Naive B cell (primary cell): ENCODE results near the gene SLC1A2. TPM values are rescaled to one million over a fixed set of nuclear protein-coding genes. Genes with fewer than 3 reads are reported as not detected.

ENCODE experiments used
- ATAC-seq, 2 donors: fragments of 150-1000 bp; cut with Tn5 transposase; 2 replicates each; pipeline ENCODE4 v1.10.0; 2021; ENCODE audit warnings: low read depth in 2 of 2, mild to moderate bottlenecking in 2 of 2, moderate library complexity in 2 of 2
- DNase-seq: peaks from one replicate; pipeline ENCODE4 v3.0.0; 2022
- H3K27ac Mint-ChIP-seq, 6 donors: one replicate each; pipeline ENCODE4 v1.8.0; 2020 to 2022; ENCODE audit warnings: mild to moderate bottlenecking in 6 of 6, mixed read lengths in 6 of 6, moderate library complexity in 5 of 6, inconsistent platforms in 2 of 6
- H3K27me3 Mint-ChIP-seq, 3 donors: one replicate each; pipeline ENCODE4 v1.8.0; 2021 to 2022; ENCODE audit warnings: mixed read lengths in 3 of 3, mild to moderate bottlenecking in 1 of 3
- H3K36me3 Mint-ChIP-seq, 2 donors: one replicate each; pipeline ENCODE4 v1.8.0; 2020 to 2022; ENCODE audit warnings: mixed read lengths in 2 of 2, inconsistent platforms in 1 of 2, mild to moderate bottlenecking in 1 of 2
- H3K4me1 Mint-ChIP-seq, 3 donors: one replicate each; pipeline ENCODE4 v1.8.0; 2020 to 2022; ENCODE audit warnings: mixed read lengths in 3 of 3, inconsistent platforms in 1 of 3, mild to moderate bottlenecking in 1 of 3, moderate library complexity in 1 of 3
- H3K4me3 Mint-ChIP-seq, 8 donors: one replicate each; pipeline ENCODE4 v1.8.0; 2020 to 2022; ENCODE audit warnings: mild to moderate bottlenecking in 8 of 8, mixed read lengths in 8 of 8, moderate library complexity in 8 of 8, inconsistent platforms in 2 of 8
- H3K9me3 Mint-ChIP-seq, 7 donors: one replicate each; pipeline ENCODE4 v1.8.0; 2020 to 2022; ENCODE audit warnings: mixed read lengths in 7 of 7, mild to moderate bottlenecking in 5 of 7, inconsistent platforms in 2 of 7, moderate library complexity in 1 of 7
- polyA plus RNA-seq, 6 donors: library from polyadenylated mRNA; unstranded; fragments of 300-500 nt; fragmentation: Illumina TruSeq; gene quantifications; one replicate each; pipeline ENCODE4 v1.2.3, GENCODE V29; 2021; ENCODE audit warnings: low read depth in 6 of 6

SLC1A2 gene
- polyA plus RNA-seq, 6 donors from 2014 or later = 0.07 to 0.09 TPM; not detected in 4

- ATAC-seq (no peak), DNase-seq (no peak)
- H3K4me1 Mint-ChIP-seq = peaks cover 7 to 22% (median 19%) of the 10 kb centered on the region in 3 donors
- H3K4me3 Mint-ChIP-seq = no peak overlapping the region
- H3K36me3 Mint-ChIP-seq = no peaks in the 10 kb centered on the region
- H3K27me3 Mint-ChIP-seq = no peaks in the 10 kb centered on the region
- H3K9me3 Mint-ChIP-seq = no peaks in the 10 kb centered on the region
- H3K27ac Mint-ChIP-seq = peak overlapping the region in 1 of 6 donors; percentile 56
Measured at GRCh38 chr11:35304900-35305460, 114.4 kb downstream of the SLC1A2 start.

DNA sequence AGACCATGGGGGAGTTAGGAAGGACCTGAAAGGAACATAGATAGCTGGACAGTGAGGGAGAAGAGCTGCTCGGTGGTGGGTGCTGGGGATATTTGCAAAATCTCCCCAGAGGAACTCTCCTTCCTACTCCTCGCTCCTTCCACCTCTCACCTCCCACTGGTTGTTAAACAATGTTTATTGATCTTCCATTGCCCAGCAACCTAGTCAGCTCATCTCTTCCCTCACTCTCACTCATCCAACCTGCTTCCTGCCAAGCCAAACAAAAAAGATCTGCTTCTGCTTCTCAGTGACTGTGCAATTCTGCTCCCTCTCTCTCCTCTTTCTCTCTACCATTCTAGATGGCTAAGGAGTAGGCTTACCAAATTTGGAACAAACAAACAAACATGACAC, 115.0 kb downstream of the SLC1A2 start:
- ATAC-seq (no peak), DNase-seq (no peak)
- H3K36me3 Mint-ChIP-seq = no peaks in the 10 kb centered on the region
- H3K27me3 Mint-ChIP-seq = no peaks in the 10 kb centered on the region
- no peaks in the 10 kb centered on the region for H3K9me3 Mint-ChIP-seq
- no peak overlapping the region for H3K27ac Mint-ChIP-seq
- peaks cover 7 to 16% (median 13%) of the 10 kb centered on the region in 3 donors for H3K4me1 Mint-ChIP-seq
- no peak overlapping the region for H3K4me3 Mint-ChIP-seq

DNA sequence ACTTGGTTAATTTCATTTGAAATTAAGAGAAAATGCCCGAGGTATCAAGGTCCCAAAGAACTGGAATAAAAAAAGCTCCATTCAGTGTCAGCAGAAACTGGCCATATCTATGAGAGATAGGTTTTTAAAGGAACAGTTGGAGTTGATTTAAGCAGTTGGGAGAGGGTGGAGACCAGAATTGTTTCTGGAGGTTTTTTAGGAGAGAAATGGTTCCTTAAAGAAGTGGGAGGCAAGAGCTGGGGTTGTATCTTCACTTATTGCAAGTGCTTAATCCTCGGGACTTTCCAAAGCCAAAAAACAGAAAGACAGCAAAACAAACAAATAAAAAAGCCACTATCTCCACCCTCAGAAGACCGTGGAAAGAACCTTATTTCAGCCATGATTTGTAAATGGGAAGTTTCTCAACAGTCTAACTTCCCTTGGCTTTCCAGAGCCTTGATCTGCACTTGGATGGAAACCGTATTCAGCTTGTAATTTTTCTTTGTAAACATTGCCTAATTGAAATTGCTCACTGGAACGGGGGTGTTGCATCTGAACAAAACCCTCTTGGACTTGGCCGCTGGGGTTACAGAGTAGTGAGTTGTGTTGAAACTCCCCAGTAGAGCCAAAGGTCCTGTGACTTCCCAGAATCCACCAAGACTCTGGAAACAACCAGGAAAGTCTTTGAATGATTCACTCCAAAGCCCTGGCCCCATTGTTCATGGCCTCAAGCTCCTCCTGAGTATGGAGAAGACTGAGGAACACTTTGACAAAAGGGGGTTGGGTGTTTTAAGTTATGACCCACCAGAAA, 115.6 kb downstream of the SLC1A2 start:
- Mint-ChIP-seq H3K36me3 (no peaks in the 10 kb centered on the region), H3K27me3 (no peaks in the 10 kb centered on the region), H3K9me3 (no peaks in the 10 kb centered on the region), H3K4me1 (peaks cover 5 to 16% (median 10%) of the 10 kb centered on the region in 3 donors), H3K27ac (no peak overlapping the region), H3K4me3 (no peak overlapping the region)
- ATAC-seq (no peak), DNase-seq (no peak)

DNA sequence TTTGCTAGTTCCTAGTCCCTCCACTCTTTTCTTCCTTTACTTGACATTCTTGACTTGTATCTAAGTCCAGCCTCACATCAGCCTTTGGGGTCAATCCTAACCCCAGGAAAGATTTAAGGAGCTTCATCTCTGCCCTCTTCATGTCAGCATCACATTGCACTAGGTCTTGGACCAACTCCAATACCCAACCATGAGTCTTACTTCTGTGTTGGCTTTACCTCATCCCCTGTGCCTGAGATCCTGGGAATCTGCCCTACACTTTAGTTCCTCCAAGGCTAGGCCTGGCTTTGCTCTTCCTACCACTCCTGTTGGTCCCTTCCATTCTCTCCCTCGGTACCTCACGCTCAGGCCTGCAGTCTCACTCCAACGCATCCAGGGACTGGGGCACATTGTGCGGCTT, 117.0 kb downstream of the SLC1A2 start:
- H3K27me3 Mint-ChIP-seq = peaks cover 0 to 2% (median 2%) of the 10 kb centered on the region in 3 donors
- H3K36me3 Mint-ChIP-seq = no peaks in the 10 kb centered on the region
- peak overlapping the region in 1 of 6 donors; percentile 2 for H3K27ac Mint-ChIP-seq
- DNase-seq (no peak), ATAC-seq (no peak)
- H3K4me3 Mint-ChIP-seq = no peak overlapping the region
- H3K4me1 Mint-ChIP-seq = peaks cover 5 to 11% (median 8%) of the 10 kb centered on the region in 3 donors
- H3K9me3 Mint-ChIP-seq = no peaks in the 10 kb centered on the region

DNA sequence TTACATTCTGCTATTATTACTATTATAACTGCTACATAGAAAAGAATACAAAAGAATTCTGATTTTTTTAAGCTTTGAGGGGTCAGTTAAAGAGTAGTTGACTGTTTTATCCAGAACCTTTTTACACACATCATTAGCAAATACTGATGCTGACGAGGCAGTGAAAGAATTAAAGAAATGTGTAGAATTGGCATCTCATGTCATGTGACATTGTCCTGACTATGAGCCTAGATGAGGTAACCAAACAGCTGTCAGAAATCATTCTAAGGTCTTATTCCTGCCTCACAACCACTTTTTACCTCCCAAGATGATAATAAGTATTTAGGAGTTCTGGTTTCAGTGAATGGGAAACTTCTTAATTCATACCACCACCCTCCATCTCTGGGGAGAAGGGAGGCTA, 121.0 kb downstream of the SLC1A2 start:
- ATAC-seq (no peak), DNase-seq (no peak)
- Mint-ChIP-seq H3K4me1 (no peaks in the 10 kb centered on the region), H3K9me3 (no peaks in the 10 kb centered on the region), H3K27me3 (peaks cover 6 to 13% (median 6%) of the 10 kb centered on the region in 3 donors), H3K36me3 (peaks cover 0 to 10% of the 10 kb centered on the region in 2 donors), H3K4me3 (no peak overlapping the region), H3K27ac (no peak overlapping the region)

DNA sequence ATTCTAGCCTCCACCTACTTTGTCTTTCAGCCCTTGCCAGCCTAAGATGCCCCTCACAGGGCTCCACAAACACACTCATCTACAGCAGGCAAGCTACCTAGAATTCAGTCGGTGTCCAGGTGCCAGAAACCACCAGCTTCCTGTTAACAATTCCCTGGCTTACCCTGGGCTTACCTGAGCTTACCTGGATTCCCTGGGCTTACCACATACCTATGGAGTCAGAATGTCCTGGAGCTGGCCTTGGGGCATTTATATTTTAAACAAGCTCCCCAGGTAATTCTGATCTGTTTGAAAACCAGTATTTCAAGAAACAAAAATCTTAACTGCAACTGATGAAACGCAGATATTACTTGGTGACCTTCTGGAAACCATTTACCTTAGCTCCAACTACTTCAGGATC, 123.6 kb downstream of the SLC1A2 start:
- ATAC-seq = no peak
- no peak for DNase-seq
- no peaks in the 10 kb centered on the region for H3K4me1 Mint-ChIP-seq
- no peak overlapping the region for H3K4me3 Mint-ChIP-seq
- H3K27ac Mint-ChIP-seq = no peak overlapping the region
- H3K9me3 Mint-ChIP-seq = no peaks in the 10 kb centered on the region
- peaks cover 0 to 10% of the 10 kb centered on the region in 2 donors for H3K36me3 Mint-ChIP-seq
- H3K27me3 Mint-ChIP-seq = peaks cover 6 to 13% (median 6%) of the 10 kb centered on the region in 3 donors

DNA sequence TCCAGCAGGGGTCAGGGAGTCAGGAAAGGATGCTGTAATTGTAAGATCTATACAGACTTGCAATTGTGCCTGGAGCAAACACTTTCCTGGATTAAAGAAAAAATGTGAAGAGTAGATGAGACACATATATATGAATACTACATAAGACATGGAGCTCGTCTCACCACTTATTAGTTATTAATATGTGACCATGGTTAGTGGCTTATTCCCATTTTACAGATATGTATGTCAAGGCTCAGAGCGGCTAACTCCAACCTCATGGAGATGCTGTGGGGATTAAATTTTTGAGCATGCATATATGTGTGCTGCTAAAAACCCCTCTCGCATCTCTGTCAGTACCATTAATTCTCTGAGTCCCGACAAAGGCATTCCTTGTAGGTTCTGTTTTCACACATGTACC, 125.7 kb downstream of the SLC1A2 start:
- ATAC-seq (no peak), DNase-seq (no peak)
- H3K4me3 Mint-ChIP-seq = no peak overlapping the region
- no peaks in the 10 kb centered on the region for H3K9me3 Mint-ChIP-seq
- no peak overlapping the region for H3K27ac Mint-ChIP-seq
- H3K27me3 Mint-ChIP-seq = peaks cover 6 to 13% (median 6%) of the 10 kb centered on the region in 3 donors
- peaks cover 0 to 10% of the 10 kb centered on the region in 2 donors for H3K36me3 Mint-ChIP-seq
- no peaks in the 10 kb centered on the region for H3K4me1 Mint-ChIP-seq

DNA sequence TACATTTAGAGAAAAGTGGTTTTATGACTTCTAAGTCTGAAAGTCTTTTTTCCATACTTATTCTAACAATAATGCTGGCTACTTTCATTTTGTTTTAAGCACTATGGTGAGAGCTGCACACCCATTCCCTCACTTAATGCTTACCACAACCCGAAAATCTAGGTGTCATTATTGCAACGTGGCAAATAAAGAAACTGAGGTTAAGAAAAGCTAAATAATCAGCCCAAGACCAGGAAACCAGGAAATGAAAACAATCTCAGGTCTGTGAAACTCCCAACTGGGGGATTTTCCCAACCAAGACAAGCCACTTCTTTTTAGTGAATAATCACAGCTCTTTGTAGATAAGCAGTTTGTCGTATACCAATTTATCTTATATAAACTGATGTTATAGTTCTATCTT, 126.3 kb downstream of the SLC1A2 start:
- Mint-ChIP-seq H3K36me3 (peaks cover 0 to 10% of the 10 kb centered on the region in 2 donors), H3K27ac (no peak overlapping the region), H3K27me3 (peaks cover 6 to 13% (median 6%) of the 10 kb centered on the region in 3 donors), H3K4me1 (no peaks in the 10 kb centered on the region), H3K4me3 (no peak overlapping the region), H3K9me3 (no peaks in the 10 kb centered on the region)
- DNase-seq (no peak), ATAC-seq (no peak)

- Mint-ChIP-seq H3K36me3 (peaks cover 0 to 9% of the 10 kb centered on the region in 2 donors), H3K4me1 (no peaks in the 10 kb centered on the region), H3K9me3 (no peaks in the 10 kb centered on the region), H3K4me3 (no peak overlapping the region), H3K27me3 (peaks cover 3 to 10% (median 6%) of the 10 kb centered on the region in 3 donors), H3K27ac (peak overlapping the region in 1 of 6 donors; percentile 29)
- ATAC-seq = no peak
- DNase-seq = no peak
Measured at GRCh38 chr11:35292279-35292678, 127.1 kb downstream of the SLC1A2 start.

DNA sequence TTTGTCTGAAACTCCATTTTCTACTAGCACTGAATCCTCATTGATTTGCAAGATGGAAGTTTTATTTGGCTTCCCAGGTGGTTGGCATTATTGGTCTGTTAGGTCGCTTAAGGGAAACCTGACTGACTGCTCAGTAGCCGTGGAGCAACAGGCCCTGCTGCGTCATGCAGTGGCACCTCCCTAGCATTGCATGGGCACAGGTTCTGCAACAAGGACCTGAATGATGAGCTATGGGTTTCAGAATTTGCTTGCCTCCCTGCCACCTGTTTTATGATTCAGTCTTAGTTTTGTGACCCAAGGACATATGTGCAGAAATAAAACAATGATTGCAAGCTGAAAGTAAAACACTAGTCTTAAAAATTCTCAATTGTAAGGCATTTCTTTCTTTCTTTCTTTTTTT, 128.5 kb downstream of the SLC1A2 start:
- H3K36me3 Mint-ChIP-seq = no peaks in the 10 kb centered on the region
- DNase-seq = no peak
- no peak overlapping the region for H3K4me3 Mint-ChIP-seq
- H3K4me1 Mint-ChIP-seq = no peaks in the 10 kb centered on the region
- no peak for ATAC-seq
- no peak overlapping the region for H3K27ac Mint-ChIP-seq
- H3K27me3 Mint-ChIP-seq = no peaks in the 10 kb centered on the region
- H3K9me3 Mint-ChIP-seq = no peaks in the 10 kb centered on the region

- ATAC-seq = no peak
- Mint-ChIP-seq H3K27ac (peak overlapping the region in 1 of 6 donors; percentile 6), H3K4me3 (no peak overlapping the region), H3K9me3 (no peaks in the 10 kb centered on the region), H3K27me3 (no peaks in the 10 kb centered on the region), H3K36me3 (no peaks in the 10 kb centered on the region), H3K4me1 (no peaks in the 10 kb centered on the region)
- no peak for DNase-seq
Measured at GRCh38 chr11:35289821-35290220, 129.5 kb downstream of the SLC1A2 start.

DNA sequence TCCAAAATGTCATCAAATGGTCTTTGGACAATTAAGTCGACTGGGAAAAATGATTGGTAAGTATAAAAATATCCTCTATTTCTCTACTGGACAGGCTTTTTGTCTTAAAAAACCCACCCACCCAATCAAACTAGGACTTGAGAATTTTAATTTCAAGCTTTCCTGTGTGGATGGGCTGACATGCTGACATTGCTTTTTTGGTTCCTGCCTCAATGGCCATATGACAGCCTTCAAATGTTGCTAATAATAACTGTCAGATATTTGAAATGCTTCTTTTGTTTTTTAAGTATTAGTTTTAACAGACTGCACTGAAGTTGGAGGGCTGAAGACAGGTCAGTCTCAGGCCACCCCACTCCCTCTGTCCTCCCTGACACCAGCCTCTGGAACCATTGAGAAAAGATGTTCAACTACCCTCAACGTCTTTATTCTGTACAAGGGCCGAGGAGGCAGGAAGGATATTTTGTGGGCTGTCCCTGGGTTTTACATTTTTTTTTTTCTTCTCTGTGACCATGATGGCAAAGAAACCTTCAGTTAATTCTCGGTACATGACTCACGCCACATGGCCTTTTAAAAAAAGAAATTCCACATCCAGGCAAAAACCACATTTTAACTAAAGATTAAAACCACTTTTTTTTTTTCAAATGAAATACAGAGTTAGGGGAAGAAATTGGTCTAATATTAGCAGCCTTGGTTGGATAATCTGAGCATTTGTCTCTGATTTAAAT, 130.4 kb downstream of the SLC1A2 start:
- H3K9me3 Mint-ChIP-seq = no peaks in the 10 kb centered on the region
- no peak overlapping the region for H3K27ac Mint-ChIP-seq
- no peaks in the 10 kb centered on the region for H3K4me1 Mint-ChIP-seq
- DNase-seq (no peak), ATAC-seq (no peak)
- H3K4me3 Mint-ChIP-seq = no peak overlapping the region
- no peaks in the 10 kb centered on the region for H3K36me3 Mint-ChIP-seq
- H3K27me3 Mint-ChIP-seq = peaks cover 0 to 3% (median 0%) of the 10 kb centered on the region in 3 donors

DNA sequence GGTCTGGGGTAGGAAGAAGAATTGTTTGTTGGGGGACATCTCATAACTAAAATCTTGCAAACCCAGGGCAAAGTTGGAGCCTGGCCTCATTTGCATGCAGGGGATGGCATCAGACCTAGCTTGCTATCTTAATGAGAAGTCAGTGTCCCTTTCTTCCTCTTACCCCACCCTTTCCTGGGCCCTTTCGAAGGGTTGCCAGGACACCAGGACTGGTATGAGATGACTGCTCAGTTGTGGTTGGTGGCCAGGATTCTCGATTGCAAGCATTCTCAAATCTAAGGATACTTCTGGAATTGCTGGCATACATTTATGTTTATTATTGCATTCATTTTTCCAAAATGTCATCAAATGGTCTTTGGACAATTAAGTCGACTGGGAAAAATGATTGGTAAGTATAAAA, 131.0 kb downstream of the SLC1A2 start:
- no peak overlapping the region for H3K4me3 Mint-ChIP-seq
- no peaks in the 10 kb centered on the region for H3K36me3 Mint-ChIP-seq
- no peak overlapping the region for H3K27ac Mint-ChIP-seq
- H3K27me3 Mint-ChIP-seq = peaks cover 0 to 3% (median 0%) of the 10 kb centered on the region in 3 donors
- no peak for DNase-seq
- no peak for ATAC-seq
- H3K9me3 Mint-ChIP-seq = no peaks in the 10 kb centered on the region
- no peaks in the 10 kb centered on the region for H3K4me1 Mint-ChIP-seq
